Measurements from ENCODE around the gene RHOF. TPM values are rescaled to one million over a fixed set of nuclear protein-coding genes. Genes with fewer than 3 reads are reported as not detected.

The RHOF gene
- total and polyA plus RNA-seq, 2 of the 13 experiments (the other 11 are each of a cell fraction or from before 2014, with no cell fraction given), result 14.6 to 32.2 TPM

- TF ChIP-seq, protein P1, sequence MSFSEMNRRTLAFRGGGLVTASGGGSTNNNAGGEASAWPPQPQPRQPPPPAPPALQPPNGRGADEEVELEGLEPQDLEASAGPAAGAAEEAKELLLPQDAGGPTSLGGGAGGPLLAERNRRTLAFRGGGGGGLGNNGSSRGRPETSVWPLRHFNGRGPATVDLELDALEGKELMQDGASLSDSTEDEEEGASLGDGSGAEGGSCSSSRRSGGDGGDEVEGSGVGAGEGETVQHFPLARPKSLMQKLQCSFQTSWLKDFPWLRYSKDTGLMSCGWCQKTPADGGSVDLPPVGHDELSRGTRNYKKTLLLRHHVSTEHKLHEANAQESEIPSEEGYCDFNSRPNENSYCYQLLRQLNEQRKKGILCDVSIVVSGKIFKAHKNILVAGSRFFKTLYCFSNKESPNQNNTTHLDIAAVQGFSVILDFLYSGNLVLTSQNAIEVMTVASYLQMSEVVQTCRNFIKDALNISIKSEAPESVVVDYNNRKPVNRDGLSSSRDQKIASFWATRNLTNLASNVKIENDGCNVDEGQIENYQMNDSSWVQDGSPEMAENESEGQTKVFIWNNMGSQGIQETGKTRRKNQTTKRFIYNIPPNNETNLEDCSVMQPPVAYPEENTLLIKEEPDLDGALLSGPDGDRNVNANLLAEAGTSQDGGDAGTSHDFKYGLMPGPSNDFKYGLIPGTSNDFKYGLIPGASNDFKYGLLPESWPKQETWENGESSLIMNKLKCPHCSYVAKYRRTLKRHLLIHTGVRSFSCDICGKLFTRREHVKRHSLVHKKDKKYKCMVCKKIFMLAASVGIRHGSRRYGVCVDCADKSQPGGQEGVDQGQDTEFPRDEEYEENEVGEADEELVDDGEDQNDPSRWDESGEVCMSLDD (CRISPR knock-in tag; IDR thresholded peaks at IDR 0.05; ENCODE audit: borderline replicate concordance), result no peak
- TF ChIP-seq FLYWCH1 (CRISPR knock-in tag; IDR thresholded peaks at IDR 0.05), result no peak
- TF ChIP-seq, protein P2, sequence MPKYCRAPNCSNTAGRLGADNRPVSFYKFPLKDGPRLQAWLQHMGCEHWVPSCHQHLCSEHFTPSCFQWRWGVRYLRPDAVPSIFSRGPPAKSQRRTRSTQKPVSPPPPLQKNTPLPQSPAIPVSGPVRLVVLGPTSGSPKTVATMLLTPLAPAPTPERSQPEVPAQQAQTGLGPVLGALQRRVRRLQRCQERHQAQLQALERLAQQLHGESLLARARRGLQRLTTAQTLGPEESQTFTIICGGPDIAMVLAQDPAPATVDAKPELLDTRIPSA (CRISPR knock-in tag; IDR thresholded peaks at IDR 0.05; ENCODE audit: borderline replicate concordance), result no peak
- TF ChIP-seq ZBTB21 (CRISPR knock-in tag; IDR thresholded peaks at IDR 0.05), result peak; percentile 97
- no peak for TF ChIP-seq BCL3 (CRISPR knock-in tag; IDR thresholded peaks at IDR 0.05)
- TF ChIP-seq ZFP36L2 (CRISPR knock-in tag; IDR thresholded peaks at IDR 0.05), result no peak
- peak; percentile 77 for TF ChIP-seq PAXIP1 (CRISPR knock-in tag; conservative IDR thresholded peaks at IDR 0.05)
- TF ChIP-seq ZNF329 (CRISPR knock-in tag; IDR thresholded peaks at IDR 0.05; ENCODE audit: low read depth), result no peak
- TF ChIP-seq ZNF441 (CRISPR knock-in tag; IDR thresholded peaks at IDR 0.05; ENCODE audit: borderline replicate concordance), result peak; percentile 45; the same call in 1 of the 2 replicates
- TF ChIP-seq NR2C2 (CRISPR knock-in tag; IDR thresholded peaks at IDR 0.05; ENCODE audit: borderline replicate concordance), result peak; percentile 62
- 0 out of 4 replicates have a peak, but pooled peaks of 1 of the 2 experiments have one; percentile 10 for TF ChIP-seq NR2F1 (CRISPR knock-in tag; IDR thresholded peaks at IDR 0.05)
- TF ChIP-seq HBP1 (CRISPR knock-in tag; IDR thresholded peaks at IDR 0.05; ENCODE audit: low read depth), result peak; percentile 28; the same call in 1 of the 2 replicates
- no peak for TF ChIP-seq ZNF740 (CRISPR knock-in tag; IDR thresholded peaks at IDR 0.05)
- peak; percentile 60 for TF ChIP-seq ELF3 (CRISPR knock-in tag; IDR thresholded peaks at IDR 0.05)
- TF ChIP-seq SAP130 (CRISPR knock-in tag; IDR thresholded peaks at IDR 0.05; ENCODE audit: low read depth), result peak; percentile 87
- TF ChIP-seq, protein P3, sequence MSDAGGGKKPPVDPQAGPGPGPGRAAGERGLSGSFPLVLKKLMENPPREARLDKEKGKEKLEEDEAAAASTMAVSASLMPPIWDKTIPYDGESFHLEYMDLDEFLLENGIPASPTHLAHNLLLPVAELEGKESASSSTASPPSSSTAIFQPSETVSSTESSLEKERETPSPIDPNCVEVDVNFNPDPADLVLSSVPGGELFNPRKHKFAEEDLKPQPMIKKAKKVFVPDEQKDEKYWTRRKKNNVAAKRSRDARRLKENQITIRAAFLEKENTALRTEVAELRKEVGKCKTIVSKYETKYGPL (CRISPR knock-in tag; IDR thresholded peaks at IDR 0.05), result no peak
- peak; percentile 40; the same call in 1 of the 2 replicates for TF ChIP-seq HMG20A (CRISPR knock-in tag; IDR thresholded peaks at IDR 0.05; ENCODE audit: borderline replicate concordance)
- no peak for TF ChIP-seq JARID2 (CRISPR knock-in tag; IDR thresholded peaks at IDR 0.05; ENCODE audit: insufficient replicate concordance)
Observed at GRCh38 chr12:121748571-121749265, 44.8 kb downstream of the RHOF start (continued).

Data from HepG2 (cell line).